Neuronal stem cell (in vitro differentiated cells): Measurements from ENCODE around the gene OR8G5.

ENCODE experiments used
- DNase-seq: peaks from one replicate; pipeline ENCODE4 v3.0.0-alpha.2; 2013; ENCODE audit warnings: low spot score
- H2AFZ ChIP-seq: one replicate; pipeline ENCODE4 v1.6.1; 2013; ENCODE audit warnings: mild to moderate bottlenecking, low read length, inconsistent platforms
- H2AK5ac ChIP-seq: 2 replicates; pipeline ENCODE4 v1.6.1; 2013; ENCODE audit warnings: low read depth, mild to moderate bottlenecking, inconsistent platforms, low read length, moderate library complexity, mixed read lengths
- H2BK120ac ChIP-seq: 2 replicates; pipeline ENCODE4 v1.6.1; 2013; ENCODE audit warnings: low read depth, mild to moderate bottlenecking, inconsistent platforms, low read length, moderate library complexity, mixed read lengths
- H2BK12ac ChIP-seq: one replicate; pipeline ENCODE4 v1.6.1; 2013; ENCODE audit warnings: low read length, inconsistent platforms
- H2BK15ac ChIP-seq: 2 replicates; pipeline ENCODE4 v1.6.1; 2013; ENCODE audit warnings: mild to moderate bottlenecking, low read length, inconsistent platforms, mixed read lengths
- H2BK5ac ChIP-seq: one replicate; pipeline ENCODE4 v1.6.1; 2013; ENCODE audit warnings: inconsistent platforms, mild to moderate bottlenecking, low read length, moderate library complexity
- H3K14ac ChIP-seq: one replicate; pipeline ENCODE4 v1.6.1; 2013; ENCODE audit warnings: low read length, inconsistent platforms
- H3K18ac ChIP-seq: 2 replicates; pipeline ENCODE4 v1.6.1; 2013; ENCODE audit warnings: low read length, inconsistent platforms
- H3K23ac ChIP-seq: 2 replicates; pipeline ENCODE4 v1.6.1; 2013; ENCODE audit warnings: low read depth, mild to moderate bottlenecking, mixed read lengths, low read length, inconsistent platforms; ENCODE audit not compliant: poor library complexity
- H3K27ac ChIP-seq: replicated peaks from 3 replicates; pipeline ENCODE4 v1.5.1; 2013; ENCODE audit warnings: low read length, inconsistent platforms
- H3K27me3 ChIP-seq, 3 experiments: 2 replicates each; pipeline ENCODE4 v1.6.1; 2013; ENCODE audit warnings: low read length in 3 of 3, mild to moderate bottlenecking in 2 of 3, inconsistent platforms in 1 of 3, low read depth in 1 of 3, mixed read lengths in 1 of 3, moderate library complexity in 1 of 3; ENCODE audit not compliant: control insufficient read depth in 3 of 3, insufficient read depth in 3 of 3
- H3K36me3 ChIP-seq, 2 donors: replicated peaks in 1 of 2; 2 replicates each; pipeline ENCODE4 v1.6.1; 2013; ENCODE audit warnings: low read length in 2 of 2; ENCODE audit not compliant: control insufficient read depth in 2 of 2, insufficient read depth in 2 of 2
- H3K4ac ChIP-seq: 2 replicates; pipeline ENCODE4 v1.6.1; 2013; ENCODE audit warnings: inconsistent platforms, mild to moderate bottlenecking, low read length, moderate library complexity
- H3K4me1 ChIP-seq, 2 donors: 1 replicate in 1 of 2; 2 replicates in 1 of 2; pipeline ENCODE4 v1.6.1; 2013; ENCODE audit warnings: low read length in 2 of 2, low read depth in 1 of 2; ENCODE audit not compliant: control insufficient read depth in 2 of 2, insufficient read depth in 1 of 2
- H3K4me2 ChIP-seq: one replicate; pipeline ENCODE4 v1.6.1; 2013; ENCODE audit warnings: mild to moderate bottlenecking, low read length, inconsistent platforms; ENCODE audit not compliant: insufficient read depth, poor library complexity, severe bottlenecking
- H3K4me3 ChIP-seq, 2 donors: 2 replicates each; pipeline ENCODE4 v1.5.1; 2013; ENCODE audit warnings: low read length in 2 of 2, mild to moderate bottlenecking in 2 of 2, inconsistent platforms in 1 of 2, moderate library complexity in 1 of 2
- H3K79me1 ChIP-seq: one replicate; pipeline ENCODE4 v1.6.1; 2013; ENCODE audit warnings: low read depth, mild to moderate bottlenecking, inconsistent platforms, low read length, moderate library complexity
- H3K9ac ChIP-seq: one replicate; pipeline ENCODE4 v1.6.1; 2013; ENCODE audit warnings: mild to moderate bottlenecking, low read depth, low read length, inconsistent platforms; ENCODE audit not compliant: poor library complexity
- H3K9me3 ChIP-seq, 2 donors: replicated peaks in 1 of 2; 2 replicates each; pipeline versions ENCODE3 to v1.6.1; 2013; ENCODE audit warnings: low read length in 2 of 2, mild to moderate bottlenecking in 2 of 2, inconsistent platforms in 1 of 2, low read depth in 1 of 2, mixed read lengths in 1 of 2, moderate library complexity in 1 of 2; ENCODE audit not compliant: control insufficient read depth in 2 of 2, insufficient read depth in 1 of 2
- H4K8ac ChIP-seq: one replicate; pipeline ENCODE4 v1.6.1; 2013; ENCODE audit warnings: low read depth, mild to moderate bottlenecking, inconsistent platforms, low read length, moderate library complexity
- H4K91ac ChIP-seq: one replicate; pipeline ENCODE4 v1.6.1; 2013; ENCODE audit warnings: low read length, low read depth, mild to moderate bottlenecking, inconsistent platforms; ENCODE audit not compliant: poor library complexity
- WGBS, 2 donors: extraction: QIAGEN DNeasy Blood & Tissue Kit; methylation state at CpG; one replicate each; pipeline ENCODE4 v1.1.7; 2013; ENCODE audit warnings: missing lambda C conversion rate in 2 of 2, mixed read lengths in 1 of 2; ENCODE audit not compliant: insufficient read length in 2 of 2, insufficient replicate concordance in 1 of 2; ENCODE audit errors: extremely low coverage in 2 of 2; 5-methylcytosine and 5-hydroxymethylcytosine counted together

The OR8G5 gene

DNA sequence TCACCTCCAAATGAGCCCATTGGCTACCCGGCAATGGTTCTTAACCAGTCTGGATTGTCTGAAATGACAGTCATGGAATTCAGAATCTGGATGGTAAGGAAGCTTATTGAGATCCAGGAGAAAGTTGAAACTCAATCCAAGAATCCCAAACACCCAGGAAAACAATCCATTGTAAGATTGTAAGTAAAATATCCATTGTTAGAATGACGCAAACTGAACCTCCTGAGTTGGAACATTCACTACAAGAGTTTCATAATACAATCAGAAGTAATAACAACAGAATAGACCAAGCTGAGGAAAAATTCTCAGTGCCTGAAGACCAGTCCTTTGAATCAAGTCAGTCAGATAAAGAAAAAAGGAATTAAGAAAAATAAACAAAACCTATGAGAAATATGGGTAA is 22.1 kb downstream of the OR8G5 start:
- Histone ChIP-seq H2AFZ (no peak overlapping the region), H3K4ac (no peak overlapping the region), H3K9me3 (no peaks in the 10 kb centered on the region), H2BK15ac (no peak overlapping the region), H2BK120ac (no peak overlapping the region), H3K4me1 (no peaks in the 10 kb centered on the region), H3K36me3 (no peaks in the 10 kb centered on the region), H3K14ac (no peak overlapping the region), H3K27me3 (no peaks in the 10 kb centered on the region), H2BK5ac (no peak overlapping the region), H3K27ac (no peak overlapping the region), H3K9ac (no peak overlapping the region), H2BK12ac (no peak overlapping the region), H3K4me3 (no peak overlapping the region), H3K79me1 (no peaks in the 10 kb centered on the region), H3K4me2 (no peak overlapping the region), H3K23ac (no peak overlapping the region), H3K18ac (no peak overlapping the region), H4K8ac (no peak overlapping the region), H4K91ac (no peak overlapping the region), H2AK5ac (no peak overlapping the region)
- no peak for DNase-seq
- WGBS, 2 donors, result no CpG with 5 or more reads among the region's 2 CpGs

DNA sequence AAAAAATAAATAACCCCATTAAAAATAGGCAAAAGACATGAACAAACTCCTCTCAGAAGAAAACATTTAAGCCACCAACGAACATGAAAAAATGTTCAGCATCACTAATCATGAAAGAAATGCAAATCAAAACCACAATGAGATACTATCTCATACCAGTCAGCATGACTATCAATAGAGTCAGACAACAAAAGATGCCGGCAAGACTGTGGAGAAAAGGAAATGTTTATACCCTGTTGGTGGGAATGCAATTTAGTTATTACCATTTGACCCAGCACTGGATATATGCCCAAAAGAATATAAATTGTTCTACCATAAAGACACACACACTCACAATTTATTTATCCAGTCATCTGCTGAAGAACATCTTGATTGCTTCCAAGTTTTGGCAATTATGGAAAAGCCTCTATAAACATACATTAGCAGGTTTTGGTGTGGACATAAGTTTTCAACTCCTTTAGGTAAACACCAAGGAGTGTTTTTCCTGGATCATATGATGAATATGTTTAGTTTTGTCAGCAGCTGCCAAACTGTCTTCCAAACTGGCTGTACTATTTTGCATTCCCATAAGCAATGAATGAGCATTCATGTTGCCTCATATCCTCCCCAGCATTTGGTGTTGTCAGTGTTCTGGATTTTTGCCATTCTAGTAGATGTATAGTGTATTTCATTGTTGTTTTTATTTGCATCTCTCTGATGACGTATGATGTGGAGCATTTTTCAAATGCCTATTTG is 29.6 kb downstream of the OR8G5 start:
- DNase-seq, result no peak
- no peak overlapping the region for H3K23ac ChIP-seq

DNA sequence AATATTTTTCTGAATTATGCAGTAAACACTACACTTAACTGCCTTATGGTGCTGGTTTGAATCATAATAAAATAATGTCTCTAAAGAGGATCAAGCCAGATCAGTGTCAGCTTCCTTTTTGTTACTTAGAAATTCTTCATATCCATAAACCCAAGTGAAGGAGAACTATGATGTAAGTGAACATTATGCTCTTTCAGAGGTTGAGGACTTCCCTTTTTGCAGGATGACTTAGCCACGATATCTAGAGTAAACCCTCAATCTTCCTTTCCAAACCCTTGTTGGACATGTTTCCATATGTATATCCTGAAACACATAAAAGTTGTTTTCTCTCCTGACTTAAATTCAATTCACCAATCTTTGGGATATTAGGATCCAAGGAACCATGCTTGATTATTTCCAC is 38.5 kb downstream of the OR8G5 start:
- H3K27ac ChIP-seq, result no peak overlapping the region
- no peak overlapping the region for H3K9ac ChIP-seq
- no peak overlapping the region for H4K91ac ChIP-seq
- no peak overlapping the region for H2BK120ac ChIP-seq
- no peaks in the 10 kb centered on the region for H3K27me3 ChIP-seq
- H2BK12ac ChIP-seq, result no peak overlapping the region
- no peak overlapping the region for H2BK15ac ChIP-seq
- H3K79me1 ChIP-seq, result no peaks in the 10 kb centered on the region
- no peak overlapping the region for H3K4me3 ChIP-seq
- no peak overlapping the region for H3K23ac ChIP-seq
- no peak overlapping the region for H3K18ac ChIP-seq
- no peaks in the 10 kb centered on the region for H3K4me1 ChIP-seq
- H2AFZ ChIP-seq, result no peak overlapping the region
- H3K14ac ChIP-seq, result no peak overlapping the region
- no peak overlapping the region for H2BK5ac ChIP-seq
- no peaks in the 10 kb centered on the region for H3K36me3 ChIP-seq
- DNase-seq, result no peak
- H3K4me2 ChIP-seq, result no peak overlapping the region
- no CpG with 5 or more reads among the region's 1 CpG for WGBS, 2 donors
- H2AK5ac ChIP-seq, result no peak overlapping the region
- H3K4ac ChIP-seq, result no peak overlapping the region
- no peak overlapping the region for H4K8ac ChIP-seq
- no peaks in the 10 kb centered on the region for H3K9me3 ChIP-seq

More for the DNA sequence above, 29.6 kb downstream of the OR8G5 start:
- Histone ChIP-seq H2BK120ac (no peak overlapping the region), H3K9me3 (no peaks in the 10 kb centered on the region), H3K79me1 (no peaks in the 10 kb centered on the region), H3K14ac (no peak overlapping the region), H3K4ac (no peak overlapping the region), H2AFZ (no peak overlapping the region), H3K4me2 (no peak overlapping the region), H3K4me3 (no peak overlapping the region), H3K4me1 (no peaks in the 10 kb centered on the region), H2AK5ac (no peak overlapping the region), H3K9ac (no peak overlapping the region), H4K8ac (no peak overlapping the region), H3K36me3 (no peaks in the 10 kb centered on the region), H3K27me3 (no peaks in the 10 kb centered on the region), H2BK5ac (no peak overlapping the region), H3K18ac (no peak overlapping the region), H2BK15ac (no peak overlapping the region), H2BK12ac (no peak overlapping the region), H4K91ac (no peak overlapping the region), H3K27ac (no peak overlapping the region)
- no CpG with 5 or more reads among the region's 3 CpGs for WGBS, 2 donors

DNA sequence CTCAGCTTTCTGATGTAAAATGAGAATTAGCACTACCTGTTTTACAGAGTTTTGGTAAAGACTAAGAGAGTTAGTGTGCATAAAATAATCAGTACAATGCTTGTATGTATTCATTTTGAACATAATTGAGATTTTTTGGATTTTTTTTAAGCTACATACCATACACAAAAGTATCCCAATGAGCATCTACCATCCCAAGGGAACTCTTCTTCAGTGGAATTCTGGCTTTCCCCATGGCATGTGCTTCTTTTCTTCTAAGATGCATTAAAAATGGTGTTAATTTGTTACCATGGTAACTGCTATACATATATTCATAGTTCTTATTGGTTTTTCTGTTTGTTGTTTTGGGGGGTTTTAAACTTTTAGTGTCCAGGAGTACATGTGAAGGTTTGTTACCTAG is 39.8 kb downstream of the OR8G5 start:
- no peak overlapping the region for H4K8ac ChIP-seq
- H2BK12ac ChIP-seq, result no peak overlapping the region
- H2AFZ ChIP-seq, result no peak overlapping the region
- no peaks in the 10 kb centered on the region for H3K27me3 ChIP-seq
- no peaks in the 10 kb centered on the region for H3K79me1 ChIP-seq
- H4K91ac ChIP-seq, result no peak overlapping the region
- no peaks in the 10 kb centered on the region for H3K36me3 ChIP-seq
- H3K27ac ChIP-seq, result no peak overlapping the region
- no peak overlapping the region for H3K18ac ChIP-seq
- no peak overlapping the region for H2BK120ac ChIP-seq
- no peak overlapping the region for H3K23ac ChIP-seq
- H2BK15ac ChIP-seq, result no peak overlapping the region
- H3K4me2 ChIP-seq, result no peak overlapping the region
- H3K4me3 ChIP-seq, result no peak overlapping the region
- H3K9me3 ChIP-seq, result no peaks in the 10 kb centered on the region
- no peaks in the 10 kb centered on the region for H3K4me1 ChIP-seq
- DNase-seq, result no peak
- H2AK5ac ChIP-seq, result no peak overlapping the region
- no peak overlapping the region for H3K14ac ChIP-seq
- no peak overlapping the region for H2BK5ac ChIP-seq
- H3K4ac ChIP-seq, result no peak overlapping the region
- H3K9ac ChIP-seq, result no peak overlapping the region
